Activated CD4-positive, alpha-beta T cell treated with anti-CD3 and anti-CD28 coated beads, Interleukin-10, Interleukin-2, amounts not matched to agents 100 ng/mL and 50 ng/mL, durations not matched to agents 16 hours and 8 hours (primary cell): Measurements from ENCODE around the gene ELF2.
A peak's percentile ranks its signal among the peaks of the same experiment; 100 is the strongest.
"Not testable (repeated sequence)": the region's sequence is repeated elsewhere in the genome, so short reads cannot be mapped to it uniquely, and the experiment has no call there.

Experiments used
- DNase-seq: peaks from one replicate; pipeline ENCODE4 v3.0.0-alpha.2; 2020

The ELF2 gene

DNA sequence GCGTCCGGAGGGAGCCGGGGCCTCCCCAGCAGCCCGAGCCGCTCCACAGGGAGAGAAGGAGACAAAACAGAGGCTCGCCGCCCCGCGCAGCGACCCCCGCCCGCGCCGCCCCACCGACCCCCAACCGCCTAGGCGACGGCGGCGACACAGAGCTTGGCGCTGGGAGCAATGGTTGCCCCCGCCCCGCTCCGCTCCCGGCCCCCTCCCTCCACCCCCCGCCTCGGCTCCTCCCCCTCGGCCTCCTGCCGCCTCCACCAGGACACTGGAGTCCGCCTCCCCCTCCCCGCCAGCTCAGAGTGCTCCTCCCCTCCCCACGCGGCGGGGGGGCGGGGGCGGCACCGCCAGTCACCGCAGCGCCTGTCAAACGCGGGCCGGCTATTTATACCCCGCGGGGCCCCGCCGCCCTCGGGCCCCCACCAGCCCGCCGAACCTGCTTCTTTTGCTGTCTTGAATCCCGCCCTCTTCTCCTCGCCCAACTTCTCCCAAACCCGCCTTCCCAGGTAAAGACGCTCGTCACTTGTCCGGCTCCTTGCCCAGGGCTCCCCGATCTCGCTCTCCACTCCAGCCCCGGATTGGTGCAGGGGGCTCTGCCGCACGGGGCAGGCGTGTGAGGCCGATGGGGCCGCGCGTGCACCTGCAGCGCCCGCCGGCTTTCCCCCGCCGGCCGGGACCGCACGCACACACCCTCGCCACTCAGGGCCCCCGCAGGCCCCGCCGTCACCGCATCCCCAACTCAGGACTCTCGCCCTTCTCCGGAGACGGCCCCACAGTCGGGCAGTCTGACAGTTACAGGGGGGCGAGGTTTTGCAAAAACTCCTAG is at the start of gene ELF2:
TSS of gene ELF2 (minus strand) at position 170 of the 820 bp plus-strand sequence. CDS start 39,517 bp downstream, outside the sequence.
- peak; percentile 88 for DNase-seq

DNA sequence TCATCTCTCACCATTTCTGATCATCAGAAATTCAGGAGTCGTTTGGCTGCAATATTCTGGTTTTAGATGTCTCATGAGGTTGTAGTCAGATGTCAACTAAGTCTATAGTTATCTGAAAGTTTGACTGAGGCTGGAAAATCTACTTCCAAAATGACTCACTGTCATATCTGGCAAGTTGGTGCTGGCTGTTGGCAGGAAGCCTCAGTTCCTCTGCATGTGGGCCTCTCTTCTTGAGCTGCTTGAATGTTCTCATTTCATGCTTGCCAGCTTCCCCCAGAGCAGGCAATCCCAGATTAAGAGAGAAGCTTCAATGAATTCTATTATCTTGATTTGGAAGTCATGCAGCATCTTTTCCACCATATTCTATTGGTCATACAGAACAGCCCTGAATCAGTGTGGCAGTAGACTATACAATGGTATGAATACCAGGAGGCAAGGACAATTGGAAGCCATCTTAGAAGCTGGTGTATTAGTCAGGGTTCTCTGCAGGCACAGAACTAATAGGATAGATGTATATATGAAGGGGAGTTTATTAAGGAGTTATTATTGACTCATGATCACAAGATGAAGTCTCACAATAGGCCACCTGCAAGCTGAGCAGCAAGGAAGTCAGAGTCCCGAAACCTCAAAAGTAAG is 46.8 kb upstream of the ELF2 start:
- DNase-seq, result peak; percentile 79

GRCh38 chr4:139222215-139222614 is 45.2 kb upstream of the ELF2 start:
- no peak for DNase-seq

DNA sequence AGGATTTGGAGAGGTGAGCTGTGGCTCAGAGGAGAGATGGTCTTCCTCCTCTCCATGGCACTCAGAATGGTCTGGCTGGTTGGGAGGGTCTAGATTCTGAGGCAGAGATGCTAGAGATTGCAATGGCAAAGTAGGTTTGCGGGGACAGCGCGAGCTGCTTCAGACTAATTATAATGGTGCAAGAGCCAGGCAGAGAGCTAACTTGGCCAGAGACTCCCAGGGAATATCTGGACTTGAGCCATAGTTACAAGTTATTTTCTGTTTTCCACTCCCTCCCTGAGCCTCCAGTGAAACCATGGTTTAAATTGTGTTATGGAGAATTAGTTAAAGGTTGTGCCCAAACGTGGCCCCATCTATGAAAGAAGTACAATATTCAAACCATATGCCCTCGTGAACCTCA is 44.7 kb upstream of the ELF2 start:
- no peak for DNase-seq

GRCh38 chr4:139219450-139220055 is 42.5 kb upstream of the ELF2 start:
- DNase-seq, result no peak

- DNase-seq, result no peak
Observed at GRCh38 chr4:139214039-139214534, 37.1 kb upstream of the ELF2 start.

DNA sequence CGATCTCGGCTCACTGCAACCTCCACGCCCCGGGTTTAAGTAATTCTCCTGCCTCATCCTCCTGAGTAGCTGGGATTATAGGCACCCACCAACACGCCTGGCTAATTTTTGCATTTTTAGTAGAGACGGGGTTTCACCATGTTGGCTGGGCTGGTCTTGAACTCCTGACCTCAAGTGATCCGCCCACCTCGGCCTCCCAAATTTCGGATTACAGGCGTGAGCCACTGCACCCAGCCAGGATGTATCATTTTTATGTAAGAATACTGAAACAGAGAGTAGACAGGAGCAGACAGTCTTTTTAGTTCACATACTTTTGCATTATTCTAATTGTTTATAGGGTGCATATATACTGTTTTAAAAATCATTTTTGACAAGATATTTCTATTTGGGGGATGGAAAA is 36.6 kb upstream of the ELF2 start:
- not testable (repeated sequence) for DNase-seq

GRCh38 chr4:139212900-139213299 is 35.9 kb upstream of the ELF2 start:
- no peak for DNase-seq

GRCh38 chr4:139210486-139210885 is 33.5 kb upstream of the ELF2 start:
- no peak for DNase-seq

DNA sequence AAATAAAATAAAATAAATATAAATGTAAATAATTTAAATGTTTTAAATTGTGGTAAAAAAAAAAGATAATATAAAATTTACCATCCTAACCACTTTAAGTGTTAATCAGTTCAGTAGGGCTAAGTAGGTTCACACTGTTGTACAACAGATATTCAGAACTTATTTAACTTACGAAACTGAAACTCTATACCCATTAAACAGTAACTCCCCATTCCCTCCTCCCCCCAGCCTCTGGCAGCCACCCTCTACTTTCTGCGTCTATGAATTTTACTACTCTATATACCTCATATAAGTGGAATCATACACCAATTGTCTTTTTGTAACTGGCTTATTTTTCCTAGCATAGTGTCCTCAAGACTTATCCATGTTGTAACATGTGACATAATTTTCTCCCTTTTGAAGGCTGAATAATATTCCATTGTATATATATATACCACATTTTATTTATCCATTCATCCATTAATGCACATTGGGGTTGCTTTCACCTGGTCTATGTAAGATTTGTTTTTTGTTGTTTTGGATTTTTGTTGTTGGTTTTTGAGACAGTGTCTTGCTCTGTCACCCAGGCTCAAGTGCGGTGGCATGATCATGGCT is 32.5 kb upstream of the ELF2 start:
- DNase-seq, result no peak

- DNase-seq, result peak; percentile 32
Observed at GRCh38 chr4:139208404-139208945, 31.5 kb upstream of the ELF2 start.

GRCh38 chr4:139207873-139208403 is 30.9 kb upstream of the ELF2 start:
- DNase-seq, result no peak

DNA sequence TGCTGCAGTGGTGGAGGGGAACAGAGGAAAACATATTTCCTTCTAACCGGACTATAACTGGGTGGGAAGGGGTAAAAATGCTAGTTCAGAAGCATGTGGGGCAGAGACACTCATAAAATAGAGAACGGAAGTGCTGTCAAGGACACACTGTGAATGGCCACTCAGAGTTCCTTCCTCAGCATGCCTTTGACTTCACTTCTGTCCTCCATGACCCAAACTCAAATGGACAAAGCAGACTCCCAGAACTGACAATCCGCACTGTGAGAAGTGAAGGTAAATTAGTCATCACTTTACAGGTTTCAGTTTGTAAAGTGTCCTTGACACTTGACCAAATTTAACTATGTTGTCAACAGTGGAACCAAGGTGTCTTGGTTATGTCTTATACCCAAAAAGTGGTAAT is 30.2 kb upstream of the ELF2 start:
- no peak for DNase-seq

GRCh38 chr4:139202991-139203390 is 26.0 kb upstream of the ELF2 start:
- no peak for DNase-seq

DNA sequence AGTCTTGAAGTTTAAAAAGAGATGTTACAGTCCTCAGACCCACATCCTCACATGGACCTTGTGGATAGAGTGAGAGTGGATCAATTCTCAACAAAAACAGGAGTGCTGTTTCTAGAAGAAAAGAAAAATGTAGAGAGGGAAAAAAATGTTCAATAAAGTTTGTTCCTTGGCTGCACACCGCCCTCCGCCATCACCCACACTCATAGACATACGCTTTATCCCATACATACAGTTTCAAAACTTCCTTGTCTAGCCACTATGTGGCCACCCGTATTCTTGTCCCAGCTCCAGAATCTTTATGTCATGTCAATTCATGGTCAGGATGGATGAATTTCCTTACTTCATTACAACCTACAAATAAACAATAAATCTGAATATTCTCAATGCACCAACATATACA is 23.5 kb upstream of the ELF2 start:
- no peak for DNase-seq

GRCh38 chr4:139200102-139200501 is 23.1 kb upstream of the ELF2 start:
- DNase-seq, result no peak

DNA sequence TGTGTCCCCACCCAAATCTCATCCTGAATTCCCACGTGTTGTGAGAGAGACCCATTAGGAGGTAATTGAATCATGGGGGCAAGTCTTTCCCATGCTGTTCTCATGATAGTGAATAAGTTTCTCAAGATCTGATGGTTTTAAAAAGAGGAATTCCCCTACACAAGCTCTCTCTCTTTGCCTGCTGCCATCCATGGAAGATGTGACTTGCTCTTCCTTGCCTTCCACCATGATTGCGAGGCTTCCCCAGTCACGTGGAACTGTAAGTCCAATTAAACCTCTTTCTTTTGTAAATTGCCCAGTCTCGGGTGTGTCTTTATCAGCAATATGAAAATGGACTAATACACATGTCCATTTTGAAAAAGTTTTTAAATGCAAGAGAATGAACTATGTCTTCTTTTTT is 20.2 kb upstream of the ELF2 start:
- not testable (repeated sequence) for DNase-seq

DNA sequence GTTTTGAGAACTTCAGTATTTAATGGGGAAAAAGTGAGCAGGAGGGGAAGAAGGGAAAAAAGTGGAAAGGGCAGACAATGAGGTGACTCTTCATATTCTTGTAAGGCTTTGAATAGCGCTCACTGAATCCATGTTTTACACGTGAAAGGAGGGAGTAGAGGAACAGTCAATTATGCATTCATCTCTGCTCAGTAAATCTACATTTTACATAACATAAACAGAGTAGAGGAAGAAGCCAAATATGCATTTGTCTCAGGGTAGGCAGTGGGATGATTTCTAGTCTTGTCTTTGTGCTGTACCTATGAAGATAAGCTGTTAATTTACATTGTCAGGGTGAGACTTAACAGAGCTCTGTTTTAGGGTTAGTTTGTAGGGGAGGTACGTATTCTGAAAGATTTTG is 19.4 kb upstream of the ELF2 start:
- DNase-seq, result no peak

GRCh38 chr4:139191373-139191772 is 14.4 kb upstream of the ELF2 start:
- no peak for DNase-seq

GRCh38 chr4:139189972-139190371 is 13.0 kb upstream of the ELF2 start:
- no peak for DNase-seq

- no peak for DNase-seq
Observed at GRCh38 chr4:139189417-139189749, 12.4 kb upstream of the ELF2 start.

DNA sequence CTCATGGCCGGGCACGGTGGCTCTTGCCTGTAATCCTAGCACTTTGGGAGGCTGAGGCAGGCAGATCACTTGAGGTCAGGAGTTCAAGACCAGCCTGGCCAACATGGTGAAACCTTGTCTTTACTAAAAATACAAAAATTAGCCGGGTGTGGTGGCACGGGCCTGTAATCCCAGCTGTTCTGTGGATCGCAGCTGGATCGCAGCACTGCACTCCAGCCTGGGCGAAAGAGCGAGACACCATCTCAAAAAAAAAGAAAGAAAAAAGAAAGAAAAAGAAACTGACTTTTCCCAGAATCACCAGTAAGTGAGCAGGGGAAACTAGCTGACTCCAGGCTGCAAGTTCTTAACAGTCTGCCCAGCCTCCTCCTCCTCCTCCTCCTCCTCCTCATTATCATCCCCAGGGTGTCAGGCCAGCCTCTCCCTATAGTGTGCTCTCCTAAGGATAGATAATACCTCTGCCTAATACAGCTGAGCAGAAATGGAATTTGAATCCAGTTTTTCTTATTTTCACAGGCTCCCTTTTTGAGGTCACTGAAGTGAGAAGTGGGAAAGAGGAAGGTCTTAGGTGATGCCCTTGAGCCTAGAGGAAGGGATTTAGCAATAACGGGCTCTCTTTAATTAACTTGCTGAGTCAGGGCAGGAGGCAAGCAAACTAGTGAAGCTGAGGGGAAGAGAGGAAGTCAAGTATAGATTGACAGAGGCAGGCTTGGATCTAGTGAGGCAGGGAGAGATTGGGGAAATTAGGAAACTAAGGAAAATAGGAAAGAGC is 11.8 kb upstream of the ELF2 start:
- DNase-seq, result no peak
